HG02970 (cell line): Measurements from ENCODE around the gene DLG2.
A peak's percentile ranks its signal among the peaks of the same experiment; 100 is the strongest.
"Not testable (repeated sequence)": the region's sequence is repeated elsewhere in the genome, so short reads cannot be mapped to it uniquely, and the experiment has no call there.

Experiments used
- ATAC-seq: cut with Tn5 transposase; IDR thresholded peaks from one replicate; pipeline ENCODE4 v1.9.1; 2021; ENCODE audit warnings: mild to moderate bottlenecking, moderate library complexity, moderate number of reproducible peaks; ENCODE audit not compliant: unreplicated experiment, low FRiP score

DLG2 gene

GRCh38 chr11:85647078-85647477 is 19.9 kb upstream of the DLG2 start:
- ATAC-seq: no peak

GRCh38 chr11:85643191-85643614 is 16.1 kb upstream of the DLG2 start:
- no peak for ATAC-seq

GRCh38 chr11:85634747-85635146 is 7.6 kb upstream of the DLG2 start:
- ATAC-seq: no peak

- ATAC-seq: no peak
These were observed 1.7 kb upstream of the DLG2 start for GRCh38 chr11:85628771-85629341.

GRCh38 chr11:85627998-85628770 is 1.0 kb upstream of the DLG2 start, which contains the start of gene TMEM126B:
TSS of gene TMEM126B (plus strand) at chr11:85628593. CDS start at chr11:85628608, 15 bp downstream.
- ATAC-seq: peak; percentile 100

GRCh38 chr11:85626496-85626895 is 648 bp downstream of the DLG2 start:
- no peak for ATAC-seq

- no peak for ATAC-seq
These were observed 6.9 kb downstream of the DLG2 start for GRCh38 chr11:85620256-85620655.

- no peak for ATAC-seq
These were observed 7.6 kb downstream of the DLG2 start for GRCh38 chr11:85619499-85619898.

- ATAC-seq: not testable (repeated sequence)
These were observed 15.5 kb downstream of the DLG2 start for GRCh38 chr11:85611643-85612042.

- not testable (repeated sequence) for ATAC-seq
These were observed 17.9 kb downstream of the DLG2 start for GRCh38 chr11:85609286-85609685.

- not testable (repeated sequence) for ATAC-seq
These were observed 18.5 kb downstream of the DLG2 start for GRCh38 chr11:85608621-85609020.

- ATAC-seq: not testable (repeated sequence)
These were observed 20.9 kb downstream of the DLG2 start for GRCh38 chr11:85606237-85606636.

- ATAC-seq: no peak
These were observed 23.9 kb downstream of the DLG2 start for GRCh38 chr11:85603220-85603619.

- no peak for ATAC-seq
These were observed 24.5 kb downstream of the DLG2 start for GRCh38 chr11:85602526-85603213.

GRCh38 chr11:85599083-85599482 is 28.1 kb downstream of the DLG2 start:
- no peak for ATAC-seq

- ATAC-seq: no peak
These were observed 30.3 kb downstream of the DLG2 start for GRCh38 chr11:85596886-85597285.

GRCh38 chr11:85595285-85595884 is 31.8 kb downstream of the DLG2 start:
- ATAC-seq: no peak

- no peak for ATAC-seq
These were observed 36.2 kb downstream of the DLG2 start for GRCh38 chr11:85590848-85591483.

GRCh38 chr11:85589373-85589772 is 37.8 kb downstream of the DLG2 start:
- no peak for ATAC-seq

- ATAC-seq: no peak
These were observed 45.0 kb downstream of the DLG2 start for GRCh38 chr11:85582111-85582510.

GRCh38 chr11:85575388-85575787 is 51.8 kb downstream of the DLG2 start:
- no peak for ATAC-seq
